T1000 (cell line): ENCODE results near the gene PKN1.

ENCODE experiments used
- DNase-seq: peaks from one replicate; lab custom pipeline; 2025; ENCODE audit warnings: mixed read lengths; lab: John Stamatoyannopoulos, UW

Gene PKN1

DNA sequence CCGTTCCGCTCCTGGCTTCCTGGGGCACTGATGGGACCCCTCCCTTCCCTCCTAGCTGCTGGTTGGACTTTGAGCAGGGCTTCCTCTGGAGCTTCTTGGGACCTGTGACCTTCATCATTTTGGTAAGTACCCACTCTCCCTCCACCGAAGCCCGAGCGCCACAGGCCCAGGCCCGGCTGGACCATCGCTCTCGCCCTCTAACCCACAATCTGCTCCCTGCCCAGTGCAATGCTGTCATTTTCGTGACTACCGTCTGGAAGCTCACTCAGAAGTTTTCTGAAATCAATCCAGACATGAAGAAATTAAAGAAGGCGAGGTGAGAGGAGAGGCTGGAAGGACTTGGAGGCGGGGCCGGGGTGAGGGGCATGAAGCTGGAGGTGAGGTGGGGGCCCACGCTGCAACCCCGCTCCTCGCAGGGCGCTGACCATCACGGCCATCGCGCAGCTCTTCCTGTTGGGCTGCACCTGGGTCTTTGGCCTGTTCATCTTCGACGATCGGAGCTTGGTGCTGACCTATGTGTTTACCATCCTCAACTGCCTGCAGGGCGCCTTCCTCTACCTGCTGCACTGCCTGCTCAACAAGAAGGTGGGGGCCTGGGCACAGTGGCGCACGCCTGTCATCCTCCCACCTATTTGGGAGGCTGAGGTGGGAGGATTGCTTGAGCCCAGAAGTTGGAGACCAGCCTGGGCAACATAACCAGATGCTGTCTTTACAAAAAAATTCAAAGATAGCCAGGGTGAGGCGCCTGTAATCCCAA, 26.3 kb upstream of the PKN1 start:
- DNase-seq: no peak

DNA sequence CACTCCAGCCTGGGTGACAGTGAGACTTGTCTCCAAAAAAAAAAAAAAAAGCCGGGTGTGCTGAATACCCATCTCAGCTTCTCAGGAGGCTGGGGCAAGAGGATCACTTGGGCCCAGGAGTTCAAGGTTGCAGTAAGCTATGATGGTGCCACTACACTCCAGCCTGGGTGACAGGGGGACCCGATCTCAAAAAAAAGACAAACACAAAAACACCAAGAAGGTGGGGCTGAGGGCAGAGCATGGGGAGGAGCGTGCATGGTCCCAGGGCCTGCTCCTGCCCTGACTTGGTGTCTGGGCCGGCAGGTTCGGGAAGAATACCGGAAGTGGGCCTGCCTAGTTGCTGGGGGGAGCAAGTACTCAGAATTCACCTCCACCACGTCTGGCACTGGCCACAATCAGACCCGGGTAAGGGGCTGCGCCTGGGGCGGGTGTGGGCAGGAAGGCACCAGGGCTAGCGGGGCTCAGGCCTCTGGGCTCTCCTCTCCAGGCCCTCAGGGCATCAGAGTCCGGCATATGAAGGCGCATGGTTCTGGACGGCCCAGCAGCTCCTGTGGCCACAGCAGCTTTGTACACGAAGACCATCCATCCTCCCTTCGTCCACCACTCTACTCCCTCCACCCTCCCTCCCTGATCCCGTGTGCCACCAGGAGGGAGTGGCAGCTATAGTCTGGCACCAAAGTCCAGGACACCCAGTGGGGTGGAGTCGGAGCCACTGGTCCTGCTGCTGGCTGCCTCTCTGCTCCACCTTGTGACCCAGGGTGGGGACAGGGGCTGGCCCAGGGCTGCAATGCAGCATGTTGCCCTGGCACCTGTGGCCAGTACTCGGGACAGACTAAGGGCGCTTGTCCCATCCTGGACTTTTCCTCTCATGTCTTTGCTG, 25.3 kb upstream of the PKN1 start:
- DNase-seq: no peak

DNA sequence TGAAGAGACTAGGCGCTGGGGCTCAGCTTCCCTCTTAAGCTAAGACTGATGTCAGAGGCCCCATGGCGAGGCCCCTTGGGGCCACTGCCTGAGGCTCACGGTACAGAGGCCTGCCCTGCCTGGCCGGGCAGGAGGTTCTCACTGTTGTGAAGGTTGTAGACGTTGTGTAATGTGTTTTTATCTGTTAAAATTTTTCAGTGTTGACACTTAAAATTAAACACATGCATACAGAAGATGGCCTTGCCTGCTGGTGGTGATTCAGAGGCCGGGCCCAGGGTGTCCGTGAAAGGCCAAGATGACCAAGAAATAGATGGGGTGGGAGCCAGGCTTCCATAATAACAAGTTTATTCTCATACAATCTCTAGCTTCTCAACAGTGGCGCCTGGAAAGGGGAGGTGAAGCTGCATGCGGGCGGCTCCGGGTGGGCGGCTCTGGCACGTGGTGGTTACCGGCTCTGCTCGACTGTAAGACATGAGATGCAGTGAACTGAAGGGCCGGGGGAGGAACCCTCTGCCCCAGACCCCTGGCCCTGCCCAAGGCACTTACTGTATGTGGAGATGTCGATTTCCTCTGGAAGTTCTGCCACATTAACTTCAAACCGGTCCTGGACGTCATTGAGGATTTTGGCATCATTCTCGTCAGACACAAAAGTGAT, 24.5 kb upstream of the PKN1 start:
- DNase-seq: no peak

DNA sequence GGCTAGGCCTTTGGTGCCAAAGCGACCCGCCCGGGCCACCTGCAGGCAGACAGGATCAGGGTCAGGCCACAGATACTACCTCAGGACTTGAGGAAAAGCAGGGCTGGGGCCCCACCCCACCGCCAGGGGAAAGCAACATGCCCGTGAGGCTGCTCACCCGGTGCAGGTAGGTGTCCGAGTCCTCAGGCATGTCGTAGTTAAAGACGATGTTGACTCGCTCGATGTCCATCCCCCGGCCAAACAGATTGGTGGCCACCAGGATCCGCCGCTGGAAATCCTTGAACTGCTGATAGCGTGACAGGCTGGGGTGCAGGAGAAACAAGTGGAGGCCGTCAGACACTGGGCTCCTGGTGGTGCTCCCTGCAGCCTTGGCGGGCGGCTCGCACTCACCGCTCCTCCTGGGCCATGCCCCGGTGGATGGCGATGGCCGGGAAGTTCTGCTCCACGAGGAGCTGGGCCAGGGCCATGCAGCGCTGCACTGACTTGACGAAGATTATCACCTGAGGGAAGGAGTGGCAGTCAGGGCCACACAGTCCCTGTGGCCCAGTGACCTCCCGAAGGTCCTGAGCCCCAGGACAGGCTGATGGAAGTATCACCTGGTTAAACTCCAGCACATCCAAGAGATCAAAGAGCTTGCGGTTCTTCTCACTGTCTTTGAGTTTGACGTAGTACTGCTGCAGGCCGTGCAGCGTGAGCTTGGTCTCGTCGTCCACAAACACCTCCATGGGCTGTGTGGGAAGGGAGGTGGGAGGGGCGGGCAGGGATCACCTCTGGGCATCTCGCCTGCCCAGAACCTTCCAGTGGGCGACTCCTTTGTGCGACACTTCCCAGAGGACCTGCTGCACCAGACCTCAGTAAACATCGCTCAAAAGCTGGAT, 23.7 kb upstream of the PKN1 start:
- no peak for DNase-seq

DNA sequence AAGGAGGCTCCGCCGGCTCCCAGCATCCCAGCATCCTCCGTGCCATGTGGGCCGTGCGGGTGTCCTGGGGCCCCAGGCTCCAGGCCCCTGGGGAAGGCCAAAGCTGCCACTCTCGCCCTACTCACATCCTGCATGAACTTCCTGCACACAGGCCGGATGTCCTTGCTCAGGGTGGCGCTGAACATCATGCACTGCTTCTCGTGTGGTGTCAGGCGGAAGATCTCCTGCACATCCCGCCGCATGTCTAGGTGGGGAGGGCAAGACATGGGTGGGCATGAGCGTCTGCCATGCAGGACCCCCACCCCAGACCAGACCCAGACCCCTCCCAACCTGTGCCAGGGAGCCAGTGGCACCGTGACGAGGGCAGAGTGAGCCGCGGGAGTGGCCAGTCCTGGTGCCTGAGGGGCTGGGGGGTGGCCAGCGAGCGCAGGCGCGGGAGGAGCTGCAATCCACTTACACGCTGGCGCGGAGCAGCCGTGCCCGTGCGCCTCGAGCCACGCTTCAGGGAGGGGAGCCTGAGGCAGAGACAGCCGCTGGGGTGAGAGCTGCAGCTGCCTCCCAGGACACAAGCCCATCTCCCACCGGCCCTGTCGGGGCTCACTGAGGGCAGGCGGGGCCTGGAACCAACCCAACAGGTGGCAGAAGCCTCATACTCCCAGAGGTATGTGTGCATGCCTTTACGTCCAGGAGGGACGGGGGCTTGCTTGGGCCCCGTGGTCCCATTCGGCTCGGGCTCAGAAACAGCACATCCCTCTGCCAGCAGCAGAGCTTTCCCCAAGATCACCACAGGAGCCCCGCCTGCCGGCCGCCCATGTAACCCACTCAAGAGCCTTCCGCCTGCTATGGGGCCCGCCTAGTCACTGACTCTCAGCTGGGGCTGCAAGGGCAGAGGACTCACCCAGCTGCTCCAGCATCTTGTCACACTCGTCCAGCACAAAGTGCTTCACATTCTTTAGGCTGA, 22.7 kb upstream of the PKN1 start:
- no peak for DNase-seq

DNA sequence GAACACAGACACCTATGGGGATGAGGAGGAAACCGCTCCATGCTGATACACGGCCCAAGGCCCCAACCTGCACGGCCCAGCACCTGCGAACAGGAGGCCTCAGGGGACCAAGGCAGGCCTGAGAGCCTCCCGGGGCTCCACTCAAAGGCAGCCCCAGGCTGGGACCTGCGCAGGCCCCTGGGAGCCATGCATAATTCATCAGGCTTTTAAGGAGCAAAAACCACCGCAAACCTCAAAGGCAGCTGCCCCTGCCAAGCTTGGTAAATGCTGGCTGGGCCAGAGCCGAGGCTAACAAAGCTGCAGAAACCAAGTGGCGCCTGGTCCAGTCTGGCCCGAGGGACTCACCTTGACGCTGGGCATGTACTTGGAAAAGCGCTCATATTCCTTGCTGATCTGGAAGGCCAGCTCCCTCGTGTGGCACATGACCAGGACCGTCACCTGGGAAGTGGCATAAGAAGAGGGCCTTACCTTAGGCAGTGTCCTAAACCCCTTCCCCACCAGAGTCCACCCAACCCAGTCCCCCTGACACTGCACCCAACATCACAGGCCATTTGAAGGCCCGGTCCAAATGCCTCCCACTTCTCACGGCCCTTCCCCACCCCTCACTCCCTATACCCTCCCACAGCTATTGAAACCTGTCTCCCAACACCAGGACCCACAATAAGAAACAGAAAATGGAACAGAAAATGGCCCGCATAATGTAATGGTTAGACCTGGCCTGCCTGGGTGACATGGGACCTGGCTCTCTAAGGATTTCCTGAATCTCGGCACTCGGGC, 21.8 kb upstream of the PKN1 start:
- DNase-seq: no peak

DNA sequence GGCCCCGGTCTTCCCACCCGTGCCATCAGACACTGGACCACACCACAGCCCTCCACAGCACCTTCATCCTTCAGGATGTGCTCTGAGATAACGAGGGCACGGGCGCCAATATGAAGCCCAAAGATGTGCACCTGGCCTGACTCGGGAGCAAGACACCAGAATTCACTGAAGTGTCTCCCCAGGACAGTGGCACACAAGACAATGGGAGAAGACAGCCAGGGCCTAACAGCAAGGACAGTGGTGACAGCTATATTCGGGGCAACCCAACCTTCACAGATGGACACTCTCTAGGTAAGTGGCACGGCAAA, 21.2 kb upstream of the PKN1 start:
- DNase-seq: no peak

DNA sequence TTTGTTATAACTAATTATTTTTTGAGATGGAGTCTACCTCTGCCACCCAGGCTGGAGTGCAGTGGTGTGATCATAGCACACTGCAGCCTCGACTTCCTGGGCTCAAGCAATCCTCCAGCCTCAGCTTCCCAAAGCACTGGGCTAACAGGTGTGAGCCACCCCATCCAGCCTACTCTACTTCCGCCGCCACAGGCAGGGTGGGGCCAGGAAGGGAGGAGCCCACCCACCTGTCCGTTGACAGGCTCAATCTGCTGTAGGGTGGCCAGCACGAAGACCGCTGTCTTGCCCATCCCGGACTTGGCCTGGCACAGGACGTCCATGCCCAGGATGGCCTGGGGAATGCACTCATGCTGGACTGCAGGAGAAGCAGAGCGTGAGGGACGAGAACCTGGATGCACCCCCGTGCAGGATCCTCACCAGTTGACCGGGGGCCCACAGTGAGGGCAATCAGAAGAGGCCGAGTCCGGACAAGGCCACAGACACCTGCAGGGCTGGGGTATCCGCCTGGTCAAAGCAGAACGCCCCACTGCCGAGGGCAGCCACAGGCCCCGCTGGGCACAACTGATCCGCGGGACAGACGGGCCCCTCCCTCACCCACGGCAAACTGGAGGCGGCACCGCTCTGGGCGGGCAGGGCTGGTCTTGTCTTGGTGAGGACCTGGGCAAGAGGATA, 20.6 kb upstream of the PKN1 start:
- DNase-seq: no peak

DNA sequence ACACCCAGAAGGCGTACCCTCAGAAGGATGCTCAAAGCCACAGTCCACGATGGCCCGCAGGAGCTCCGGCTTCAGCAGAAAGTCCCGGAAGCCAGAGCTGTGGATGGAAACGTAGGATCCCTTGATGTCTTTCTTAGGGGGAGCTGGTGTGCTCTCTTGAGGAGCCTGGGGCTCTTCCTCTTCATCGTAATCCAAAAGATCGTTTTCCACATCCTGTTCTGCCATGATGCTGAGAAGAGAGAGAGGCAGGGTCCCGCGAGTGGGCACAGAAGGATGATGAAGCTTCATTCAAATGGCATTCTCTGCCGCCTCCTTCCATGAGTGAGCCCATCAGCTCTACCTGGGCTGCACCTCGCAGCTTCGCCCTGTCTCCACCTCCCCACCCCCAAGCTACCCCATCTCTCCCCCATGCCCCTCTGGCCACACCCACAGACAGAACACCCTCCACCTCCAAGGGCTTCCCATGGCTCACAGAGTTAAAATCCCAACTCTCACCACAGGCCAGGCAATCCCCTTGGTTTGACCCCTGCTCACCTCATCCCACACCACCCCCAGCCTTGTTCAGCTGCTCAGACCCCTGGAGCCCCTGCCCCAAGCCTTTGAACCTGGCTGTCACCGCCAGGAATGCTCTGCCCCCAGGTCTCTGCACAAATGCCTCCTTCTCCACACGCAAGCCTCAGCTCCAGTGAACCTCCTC, 20.0 kb upstream of the PKN1 start:
- no peak for DNase-seq

DNA sequence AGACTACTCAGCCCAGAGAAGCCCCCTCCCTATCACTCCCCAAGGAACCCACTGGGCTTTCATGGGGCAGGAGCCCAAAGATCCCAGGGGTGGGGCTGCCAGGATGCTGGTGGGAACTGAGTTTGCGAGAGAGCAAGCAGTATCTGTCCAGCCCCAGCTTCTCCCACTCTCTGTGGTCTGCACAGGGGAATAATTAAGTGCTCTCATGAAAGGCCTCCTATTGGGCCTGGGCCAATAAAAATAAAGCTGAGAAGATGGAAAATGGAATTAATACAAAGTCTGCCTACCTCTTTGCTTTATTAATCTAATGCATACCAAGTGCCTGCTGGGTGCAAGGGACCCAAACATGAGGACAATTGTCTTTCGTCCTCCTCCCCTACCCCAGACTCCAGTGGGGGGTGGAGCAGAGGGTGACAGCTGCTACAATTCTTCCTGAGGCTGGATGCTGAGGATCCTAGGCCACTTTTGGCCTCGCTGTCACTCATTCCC, 19.4 kb upstream of the PKN1 start:
- DNase-seq: no peak

DNA sequence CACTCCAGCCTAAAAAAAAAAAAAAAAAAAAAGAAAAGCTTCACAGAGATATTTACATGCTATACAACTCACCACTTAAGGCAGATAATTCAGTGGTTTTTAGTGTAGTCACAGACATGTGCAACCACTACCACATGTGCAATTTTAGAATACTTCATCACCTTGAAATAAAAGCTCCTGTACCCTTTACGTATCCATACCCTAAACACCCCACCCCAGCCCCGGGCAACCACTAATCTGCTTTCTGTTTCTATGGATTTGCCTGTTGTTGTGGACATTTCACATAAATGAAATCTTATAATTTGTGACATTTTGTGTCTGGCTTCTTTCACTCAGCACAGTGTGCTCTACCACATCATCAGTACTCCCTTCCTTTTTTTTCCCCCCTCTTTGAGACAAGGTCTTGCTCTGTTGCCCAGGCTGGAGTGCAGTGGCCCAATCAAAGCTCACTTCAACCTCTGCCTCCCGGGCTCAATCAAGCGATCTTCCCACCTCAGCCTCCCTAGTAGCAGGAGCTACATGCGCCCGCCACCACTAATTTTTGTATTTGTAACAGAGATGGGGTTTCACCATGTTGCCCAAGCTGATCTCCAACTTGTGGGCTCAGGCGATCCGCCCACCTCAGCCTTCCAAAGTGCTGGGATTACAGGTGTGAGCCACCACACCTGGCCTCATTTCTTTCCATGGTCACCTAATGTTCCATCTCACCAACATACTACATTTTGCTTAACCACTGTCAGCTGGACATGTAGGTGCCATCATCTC, 18.0 kb upstream of the PKN1 start:
- no peak for DNase-seq

DNA sequence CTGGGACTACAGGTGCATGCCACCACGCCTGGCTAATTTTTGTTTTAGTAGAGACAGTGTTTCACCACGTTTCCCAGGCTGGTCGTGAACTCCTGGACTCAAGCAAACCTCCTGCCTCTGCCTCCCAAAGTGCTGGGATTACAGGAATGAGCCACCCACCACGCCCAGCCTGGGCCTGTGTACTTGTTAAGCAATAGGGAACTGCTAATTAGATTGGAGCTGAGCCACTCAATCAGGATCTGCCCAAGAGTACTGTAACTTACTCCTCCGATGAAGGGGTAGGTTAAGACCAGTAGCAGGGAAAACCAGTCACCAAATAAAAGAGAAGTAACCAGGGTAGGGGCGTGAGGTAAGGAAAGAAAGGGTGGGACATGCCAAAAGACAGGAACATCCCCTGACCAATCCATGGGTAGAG, 16.3 kb upstream of the PKN1 start:
- DNase-seq: no peak

DNA sequence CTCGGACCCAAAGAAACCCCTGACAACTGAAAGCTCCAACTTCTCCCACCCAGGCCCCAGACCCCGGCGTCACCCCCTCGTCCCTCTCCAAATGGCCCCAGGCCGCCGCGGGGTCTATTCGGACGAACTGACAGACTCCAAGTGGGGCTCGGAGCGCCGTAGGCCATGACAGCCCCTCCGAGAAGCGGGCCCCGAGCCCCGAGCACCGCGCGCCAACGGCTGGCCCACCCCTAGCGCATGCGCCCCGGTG, 14.3 kb upstream of the PKN1 start:
- no peak for DNase-seq

DNA sequence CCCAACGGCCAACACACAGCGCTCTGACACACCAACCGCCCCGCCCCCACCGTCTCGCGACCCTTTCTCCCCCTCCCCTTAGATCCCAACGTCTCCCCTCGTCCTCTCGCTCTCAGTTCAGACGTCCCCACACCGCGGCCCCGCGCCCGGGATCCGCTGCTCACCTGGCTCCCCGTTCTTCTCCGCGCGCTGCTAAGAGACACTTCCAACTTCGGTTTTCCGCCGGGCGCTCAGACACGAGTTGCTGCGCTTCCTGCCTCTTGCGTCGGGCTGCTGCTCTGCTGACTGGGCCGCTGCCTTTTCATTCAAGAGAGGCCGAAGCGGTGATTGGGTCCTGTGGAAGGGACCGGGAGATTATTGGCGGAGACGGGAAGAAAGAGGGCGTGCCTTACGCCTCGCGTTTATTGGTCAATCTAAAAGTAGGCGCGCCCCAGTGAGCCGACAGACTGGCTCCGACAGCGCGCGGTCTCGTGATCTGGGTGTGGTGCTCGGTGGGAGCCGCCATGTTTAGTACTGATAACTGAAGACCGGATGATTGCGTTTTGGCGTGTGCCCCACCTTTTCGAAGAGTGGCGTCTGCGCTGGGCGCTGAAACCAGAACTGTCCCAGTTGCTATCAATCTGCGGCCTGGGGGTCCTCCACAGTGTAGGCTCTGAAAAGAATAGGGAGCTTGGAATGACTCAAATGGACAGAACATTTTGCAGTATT, 13.8 kb upstream of the PKN1 start, which contains the start of gene DDX39A:
TSS of gene DDX39A (minus strand) at position 236 of the 708 bp plus-strand sequence. CDS start 6,121 bp downstream, outside the sequence.
- DNase-seq: peak; percentile 93

DNA sequence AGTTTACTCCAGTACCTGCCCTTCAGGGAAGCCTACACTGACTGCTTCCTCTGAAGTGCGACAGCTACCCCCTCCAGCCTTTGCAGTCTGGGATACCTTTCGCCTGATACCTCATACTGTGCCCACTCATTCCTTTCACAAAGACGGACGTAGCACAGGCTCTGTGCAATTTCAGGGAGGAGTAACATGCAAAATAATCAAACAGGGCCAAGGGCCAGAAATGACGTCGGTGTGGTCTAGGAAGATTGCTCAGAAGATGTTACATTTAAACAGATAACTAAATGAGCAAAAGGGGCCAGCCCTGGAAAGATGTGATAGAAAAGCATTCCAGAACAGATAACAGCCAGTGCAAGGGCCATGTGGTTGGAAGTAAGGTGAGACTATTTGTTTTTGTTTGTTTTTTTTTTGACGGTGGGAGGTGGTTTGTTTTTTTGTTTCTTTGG, 7.4 kb upstream of the PKN1 start:
- DNase-seq: no peak

DNA sequence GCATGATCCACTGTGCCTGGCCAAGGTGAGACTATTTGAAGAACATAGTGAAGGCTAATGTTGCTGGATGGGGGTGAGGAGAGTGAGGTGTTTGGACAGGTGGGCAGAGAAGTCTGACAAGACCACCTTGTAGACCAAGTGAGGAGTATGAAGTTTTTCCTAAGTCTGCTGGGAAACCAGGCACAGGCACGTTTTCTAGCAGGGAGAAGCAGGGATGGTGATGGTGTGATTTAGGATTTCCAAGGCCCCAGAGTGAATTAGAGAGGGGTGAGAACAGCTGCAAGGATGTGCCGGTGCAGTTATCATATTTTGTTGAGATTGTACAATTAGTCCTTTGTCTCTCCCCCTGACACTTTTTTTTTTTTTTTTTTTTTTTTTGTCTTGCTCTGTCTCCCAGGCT, 5.6 kb upstream of the PKN1 start:
- no peak for DNase-seq

DNA sequence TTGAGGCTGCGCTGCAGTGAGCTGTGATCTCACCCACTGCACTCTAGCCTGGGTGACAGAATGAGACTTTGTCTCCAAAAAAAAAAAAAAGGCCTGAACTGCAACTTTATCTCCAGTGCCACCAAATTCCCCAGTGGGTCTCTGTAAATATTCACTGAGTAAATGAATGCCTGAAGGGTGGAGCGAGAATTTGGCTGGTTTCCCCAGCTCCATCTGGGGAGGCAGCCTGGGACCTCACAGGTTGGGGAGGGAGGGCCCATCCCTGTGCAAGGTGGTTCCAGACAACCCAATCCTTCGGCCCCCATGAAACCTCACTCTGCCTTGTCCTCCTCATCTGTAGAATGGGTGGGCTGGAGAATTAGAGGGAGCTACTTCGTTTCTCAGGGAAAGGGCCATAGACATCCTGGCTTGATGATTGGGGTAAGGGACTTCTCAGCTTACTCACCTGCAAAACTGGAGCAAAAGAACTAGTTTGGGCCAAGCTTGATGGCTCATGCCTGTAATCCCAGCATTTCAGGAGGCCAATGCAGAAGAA, 4.2 kb upstream of the PKN1 start:
- DNase-seq: no peak
